ENCODE results near the gene ADARB2. TPM values are rescaled to one million over a fixed set of nuclear protein-coding genes. Genes with fewer than 3 reads are reported as not detected.

The ADARB2 gene
- total RNA-seq, 4 donors from 2014 or later: 0.13 to 6.1 (median 0.57) TPM

DNA sequence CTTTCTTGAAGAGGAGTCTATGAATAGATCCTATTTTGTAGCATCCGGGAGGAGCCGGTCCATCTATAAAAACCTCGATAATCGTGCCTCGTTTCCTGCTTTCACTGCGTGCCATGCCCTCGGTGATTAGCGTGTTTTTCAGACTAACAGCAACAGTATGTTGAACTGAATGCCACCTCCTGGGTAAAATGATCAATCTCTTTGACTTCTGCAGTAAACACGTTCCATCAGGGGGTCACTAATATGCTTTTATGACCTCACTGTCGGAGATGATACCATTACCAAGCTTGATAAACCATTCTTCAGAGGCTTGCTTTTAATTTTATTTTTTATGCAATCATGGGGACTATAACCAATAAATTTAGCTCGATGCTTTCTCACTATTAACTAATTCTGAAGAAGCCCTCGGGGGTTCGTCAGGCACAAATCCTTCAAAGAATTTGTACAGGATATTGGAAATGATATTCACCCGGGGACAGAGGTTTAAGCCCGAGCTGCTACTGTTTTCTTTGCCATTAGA is 228.3 kb downstream of the ADARB2 start:
- ATAC-seq (ENCODE audit: low FRiP score) (no peak), DNase-seq (ENCODE audit: low spot score) (no peak)
- TF ChIP-seq, protein P1, sequence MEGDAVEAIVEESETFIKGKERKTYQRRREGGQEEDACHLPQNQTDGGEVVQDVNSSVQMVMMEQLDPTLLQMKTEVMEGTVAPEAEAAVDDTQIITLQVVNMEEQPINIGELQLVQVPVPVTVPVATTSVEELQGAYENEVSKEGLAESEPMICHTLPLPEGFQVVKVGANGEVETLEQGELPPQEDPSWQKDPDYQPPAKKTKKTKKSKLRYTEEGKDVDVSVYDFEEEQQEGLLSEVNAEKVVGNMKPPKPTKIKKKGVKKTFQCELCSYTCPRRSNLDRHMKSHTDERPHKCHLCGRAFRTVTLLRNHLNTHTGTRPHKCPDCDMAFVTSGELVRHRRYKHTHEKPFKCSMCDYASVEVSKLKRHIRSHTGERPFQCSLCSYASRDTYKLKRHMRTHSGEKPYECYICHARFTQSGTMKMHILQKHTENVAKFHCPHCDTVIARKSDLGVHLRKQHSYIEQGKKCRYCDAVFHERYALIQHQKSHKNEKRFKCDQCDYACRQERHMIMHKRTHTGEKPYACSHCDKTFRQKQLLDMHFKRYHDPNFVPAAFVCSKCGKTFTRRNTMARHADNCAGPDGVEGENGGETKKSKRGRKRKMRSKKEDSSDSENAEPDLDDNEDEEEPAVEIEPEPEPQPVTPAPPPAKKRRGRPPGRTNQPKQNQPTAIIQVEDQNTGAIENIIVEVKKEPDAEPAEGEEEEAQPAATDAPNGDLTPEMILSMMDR (IDR thresholded peaks at IDR 0.05): no peak

DNA sequence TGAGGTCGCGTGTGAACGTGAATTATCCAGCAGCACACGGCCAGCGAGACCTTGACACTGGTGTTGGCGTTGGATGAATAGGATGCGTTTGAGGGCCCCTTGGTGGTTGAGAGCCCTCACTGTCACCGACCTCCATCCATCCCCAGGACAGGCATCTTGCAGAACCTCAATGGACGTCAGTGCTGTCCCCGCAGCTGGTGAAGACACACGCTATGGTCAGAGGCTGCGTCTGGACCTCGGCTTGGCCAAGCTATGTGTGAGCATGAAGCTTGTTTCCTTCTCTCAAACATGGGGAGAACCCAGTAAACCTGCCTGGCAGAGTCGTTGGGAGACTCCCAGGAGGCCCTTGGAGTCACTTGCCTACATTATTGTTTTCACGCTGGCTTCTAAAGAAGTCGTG is 229.2 kb downstream of the ADARB2 start:
- TF ChIP-seq, protein P1 (IDR thresholded peaks at IDR 0.05): no peak
- no peak for ATAC-seq (ENCODE audit: low FRiP score)

GRCh38 chr10:1507436-1507835 is 229.9 kb downstream of the ADARB2 start:
- no peak for ATAC-seq (ENCODE audit: low FRiP score)
- DNase-seq (ENCODE audit: low spot score): no peak

More for the DNA sequence above, 229.2 kb downstream of the ADARB2 start:
- DNase-seq (ENCODE audit: low spot score): no peak

DNA sequence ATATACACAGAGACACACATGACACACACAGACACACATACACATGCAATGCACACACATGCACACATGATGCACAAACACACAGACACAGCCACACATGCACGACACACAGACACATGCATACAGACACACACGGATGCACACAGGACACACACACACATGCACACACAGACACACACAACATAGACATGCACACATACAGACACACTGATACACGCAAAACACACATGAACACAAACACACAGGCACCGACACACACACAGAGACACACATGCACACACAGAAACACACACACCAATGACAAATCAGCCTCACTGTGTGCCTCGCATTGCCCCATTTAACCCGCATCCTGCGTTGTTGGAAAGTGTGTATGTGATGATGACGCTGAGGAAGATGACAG is 232.4 kb downstream of the ADARB2 start:
- TF ChIP-seq, protein P1 (IDR thresholded peaks at IDR 0.05): no peak
- no peak for ATAC-seq (ENCODE audit: low FRiP score)
- no peak for DNase-seq (ENCODE audit: low spot score)

More at GRCh38 chr10:1507436-1507835, 229.9 kb downstream of the ADARB2 start:
- TF ChIP-seq, protein P1 (IDR thresholded peaks at IDR 0.05): no peak

GRCh38 chr10:1504286-1504685 is 233.0 kb downstream of the ADARB2 start:
- ATAC-seq (ENCODE audit: low FRiP score) (no peak), DNase-seq (ENCODE audit: low spot score) (no peak)
- TF ChIP-seq, protein P1 (IDR thresholded peaks at IDR 0.05): no peak

DNA sequence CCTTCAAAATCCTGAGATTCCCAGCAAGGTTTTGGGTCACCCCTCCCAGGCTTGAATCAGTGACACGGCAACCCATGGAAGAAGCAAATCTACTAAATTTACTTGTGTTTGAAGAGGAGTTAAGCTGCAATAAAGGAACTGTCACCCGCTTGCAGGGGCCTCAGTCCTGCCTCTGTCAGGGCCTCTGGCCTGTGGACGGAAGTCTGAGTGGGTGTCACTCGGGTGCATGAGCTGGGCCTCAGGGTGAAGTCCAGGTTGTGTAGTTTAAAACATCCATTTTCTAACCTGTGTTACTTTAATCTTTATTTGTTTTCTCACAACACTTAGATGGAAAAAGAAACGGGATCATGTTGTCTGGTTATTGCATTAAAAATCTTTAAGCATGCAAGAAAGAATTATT is 234.9 kb downstream of the ADARB2 start:
- TF ChIP-seq, protein P1 (IDR thresholded peaks at IDR 0.05): no peak
- ATAC-seq (ENCODE audit: low FRiP score) (no peak), DNase-seq (ENCODE audit: low spot score) (no peak)

DNA sequence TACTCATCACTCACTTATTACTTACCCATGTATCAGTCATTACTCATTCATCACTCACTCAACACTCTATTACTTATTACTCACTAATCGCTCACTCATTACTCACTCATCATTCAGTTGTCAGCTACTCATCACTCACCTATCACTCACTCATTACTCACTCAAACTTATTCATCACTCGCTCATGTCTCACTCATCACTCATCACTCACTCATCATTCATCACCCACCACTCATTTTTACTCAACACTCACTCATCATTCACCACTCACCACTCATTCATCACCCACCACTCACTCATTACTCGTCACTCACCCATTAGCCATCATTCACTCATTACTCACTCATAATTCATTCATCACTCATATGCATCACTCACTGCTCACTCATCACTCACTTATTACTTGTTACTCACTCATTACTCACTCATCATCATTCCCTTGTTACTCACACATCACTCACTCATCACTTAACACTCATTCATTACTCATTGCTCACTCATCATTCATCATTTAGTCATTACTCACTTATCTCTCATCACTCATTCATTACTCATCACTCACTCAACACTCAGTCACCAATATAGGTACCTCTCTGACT is 237.9 kb downstream of the ADARB2 start:
- DNase-seq (ENCODE audit: low spot score) (no peak), ATAC-seq (ENCODE audit: low FRiP score) (no peak)
- TF ChIP-seq, protein P1 (IDR thresholded peaks at IDR 0.05): no peak
